CD14-positive monocyte (primary cell): ENCODE data around the gene VNN1. TPM values are rescaled to one million over a fixed set of nuclear protein-coding genes. Genes with fewer than 3 reads are reported as not detected.

Source experiments
- DNase-seq, 3 donors: peaks; one replicate each; pipeline ENCODE4 v3.0.0-alpha.2; 2011 to 2022
- H2AFZ ChIP-seq: 2 replicates; pipeline ENCODE4 v1.6.0; 2012; ENCODE audit warnings: mild to moderate bottlenecking, low read depth, low read length, inconsistent platforms; ENCODE audit not compliant: insufficient read depth, poor library complexity, severe bottlenecking
- H3K27ac ChIP-seq, 2 donors: 1 replicate in 1 of 2; 2 replicates in 1 of 2; pipeline ENCODE4 v1.5.1; 2012 to 2013; ENCODE audit warnings: low read length in 2 of 2, control low read depth in 1 of 2, inconsistent platforms in 1 of 2, low read depth in 1 of 2, mild to moderate bottlenecking in 1 of 2
- H3K27me3 ChIP-seq, 2 donors: one replicate each; pipeline versions ENCODE4 v1.6.0 to v1.6.1; 2011 to 2013; ENCODE audit warnings: low read length in 2 of 2; ENCODE audit not compliant: control insufficient read depth in 2 of 2, insufficient read depth in 2 of 2
- H3K36me3 ChIP-seq, 2 donors: replicated peaks in 1 of 2; 1 replicate in 1 of 2; 2 replicates in 1 of 2; pipeline versions ENCODE4 v1.5.1 to v1.6.1; 2012 to 2013; ENCODE audit warnings: low read length in 2 of 2, control low read depth in 1 of 2, inconsistent platforms in 1 of 2, mild to moderate bottlenecking in 1 of 2; ENCODE audit not compliant: insufficient read depth in 2 of 2, control insufficient read depth in 1 of 2
- H3K4me1 ChIP-seq, 2 donors: 1 replicate in 1 of 2; 2 replicates in 1 of 2; pipeline versions ENCODE4 v1.5.1 to v1.6.1; 2012 to 2013; ENCODE audit warnings: low read length in 2 of 2, control low read depth in 1 of 2, inconsistent platforms in 1 of 2, mild to moderate bottlenecking in 1 of 2, moderate library complexity in 1 of 2; ENCODE audit not compliant: insufficient read depth in 2 of 2, control insufficient read depth in 1 of 2
- H3K4me2 ChIP-seq: replicated peaks from 2 replicates; pipeline ENCODE3; 2012; ENCODE audit warnings: low read length, moderate library complexity, mild to moderate bottlenecking; ENCODE audit not compliant: poor library complexity, severe bottlenecking; ENCODE audit errors: extremely low read depth
- H3K4me3 ChIP-seq, 3 experiments: fragments of 200-600 bp in 1 of 3; sonication (generic) in 1 of 3; replicated peaks in 1 of 3; 1 replicate in 2 of 3; 2 replicates in 1 of 3; pipeline ENCODE4 v1.5.1; 2011 to 2013; ENCODE audit warnings: low read length in 3 of 3, mild to moderate bottlenecking in 3 of 3, control low read depth in 2 of 3, low read depth in 2 of 3, inconsistent platforms in 1 of 3, moderate library complexity in 1 of 3
- H3K79me2 ChIP-seq: 2 replicates; pipeline ENCODE4 v1.6.0; 2012; ENCODE audit warnings: mild to moderate bottlenecking, control low read depth, inconsistent platforms, low read length, moderate library complexity; ENCODE audit not compliant: insufficient read depth
- H3K9ac ChIP-seq: 2 replicates; pipeline ENCODE4 v1.6.0; 2017; ENCODE audit warnings: low read length, mild to moderate bottlenecking; ENCODE audit not compliant: insufficient read depth, poor library complexity, severe bottlenecking
- H3K9me3 ChIP-seq, 2 donors: replicated peaks in 1 of 2; 1 replicate in 1 of 2; 2 replicates in 1 of 2; pipeline versions ENCODE4 v1.5.1 to v1.6.1; 2012 to 2013; ENCODE audit warnings: low read length in 2 of 2, control low read depth in 1 of 2; ENCODE audit not compliant: control insufficient read depth in 1 of 2, insufficient read depth in 1 of 2
- H4K20me1 ChIP-seq: 2 replicates; pipeline ENCODE4 v1.6.0; 2012; ENCODE audit warnings: mild to moderate bottlenecking, low read length, control low read depth, moderate library complexity; ENCODE audit not compliant: insufficient read depth
- H3K27ac Mint-ChIP-seq, 7 donors: one replicate each; pipeline ENCODE4 v1.8.0; 2020; ENCODE audit warnings: mild to moderate bottlenecking in 7 of 7, mixed read lengths in 7 of 7, moderate library complexity in 6 of 7, inconsistent platforms in 2 of 7
- H3K27me3 Mint-ChIP-seq, 3 donors: one replicate each; pipeline ENCODE4 v1.8.0; 2021 to 2022; ENCODE audit warnings: low read depth in 3 of 3, mild to moderate bottlenecking in 3 of 3, mixed read lengths in 3 of 3, moderate library complexity in 3 of 3, inconsistent platforms in 1 of 3
- H3K36me3 Mint-ChIP-seq, 2 donors: one replicate each; pipeline ENCODE4 v1.8.0; 2020; ENCODE audit warnings: mixed read lengths in 2 of 2, inconsistent platforms in 1 of 2, mild to moderate bottlenecking in 1 of 2
- H3K4me1 Mint-ChIP-seq: one replicate; pipeline ENCODE4 v1.8.0; 2020; ENCODE audit warnings: mild to moderate bottlenecking, mixed read lengths
- H3K4me3 Mint-ChIP-seq, 2 donors: one replicate each; pipeline ENCODE4 v1.8.0; 2020; ENCODE audit warnings: mild to moderate bottlenecking in 2 of 2, mixed read lengths in 2 of 2, moderate library complexity in 1 of 2
- H3K9me3 Mint-ChIP-seq, 7 donors: one replicate each; pipeline ENCODE4 v1.8.0; 2020 to 2022; ENCODE audit warnings: mixed read lengths in 7 of 7, mild to moderate bottlenecking in 6 of 7, moderate library complexity in 6 of 7, inconsistent platforms in 2 of 7
- WGBS: methylation state at CpG from one replicate; pipeline ENCODE4 v1.1.5; 2013; ENCODE audit warnings: missing lambda C conversion rate; ENCODE audit not compliant: insufficient coverage; 5-methylcytosine and 5-hydroxymethylcytosine counted together
- intact Hi-C, 2 donors: fragments of 100-400 bp; cut with micrococcal nuclease; formaldehyde crosslinking; loops; one replicate each; pipeline versions ENCODE4 v1.15.0 to v1.15.1; 2023
- polyA plus RNA-seq, 3 donors: library from polyadenylated mRNA; depleted of rRNA in 1 of 3; unstranded in 2 of 3; stranded (reverse) in 1 of 3; fragments of 300-500 nt in 2 of 3; fragments of >200 nt in 1 of 3; fragmentation: Illumina TruSeq in 2 of 3; gene quantifications; 1 replicate in 2 of 3; 2 replicates in 1 of 3; pipeline ENCODE4 v1.2.3, GENCODE V29; 2012 to 2021
- TF ChIP-seq, protein P1 (sequence below): fragments of 200-600 bp; IDR thresholded peaks from one replicate; pipeline ENCODE4 v1.8.0; 2022; ENCODE audit warnings: antibody characterized with exemption, mild to moderate bottlenecking

Gene VNN1
- polyA plus RNA-seq, 3 donors: 7.9 to 61.2 (median 47.9) TPM

DNA sequence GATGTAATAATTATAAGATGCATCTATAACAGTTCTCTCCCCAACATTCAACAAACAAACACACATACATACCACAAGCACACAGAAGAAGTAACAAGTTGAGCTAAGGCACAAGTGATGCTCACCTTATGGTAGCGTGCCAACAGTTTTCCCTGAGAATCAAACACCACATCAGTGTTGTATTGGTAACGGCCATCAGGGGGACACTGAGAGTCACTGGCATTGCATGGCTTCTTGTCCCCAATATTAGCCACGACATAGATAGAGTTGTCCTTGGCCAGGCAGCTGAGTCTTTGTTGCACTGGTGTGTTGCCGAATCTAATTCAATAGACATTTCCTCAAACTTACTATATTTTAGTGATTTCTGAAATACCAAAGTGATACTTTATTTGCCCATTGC is 14.8 kb upstream of the VNN1 start:
- Mint-ChIP-seq H3K9me3 (peaks cover 0 to 3% (median 0%) of the 10 kb centered on the region in 7 donors), H3K27ac (peak overlapping the region in 1 of 7 donors; percentile 30), H3K4me1 (peaks cover 23% of the 10 kb centered on the region), H3K4me3 (no peak overlapping the region), H3K27me3 (peaks cover 2% of the 10 kb centered on the region in 3 donors), H3K36me3 (peaks cover 56 to 57% of the 10 kb centered on the region in 2 donors)
- TF ChIP-seq, protein P1, sequence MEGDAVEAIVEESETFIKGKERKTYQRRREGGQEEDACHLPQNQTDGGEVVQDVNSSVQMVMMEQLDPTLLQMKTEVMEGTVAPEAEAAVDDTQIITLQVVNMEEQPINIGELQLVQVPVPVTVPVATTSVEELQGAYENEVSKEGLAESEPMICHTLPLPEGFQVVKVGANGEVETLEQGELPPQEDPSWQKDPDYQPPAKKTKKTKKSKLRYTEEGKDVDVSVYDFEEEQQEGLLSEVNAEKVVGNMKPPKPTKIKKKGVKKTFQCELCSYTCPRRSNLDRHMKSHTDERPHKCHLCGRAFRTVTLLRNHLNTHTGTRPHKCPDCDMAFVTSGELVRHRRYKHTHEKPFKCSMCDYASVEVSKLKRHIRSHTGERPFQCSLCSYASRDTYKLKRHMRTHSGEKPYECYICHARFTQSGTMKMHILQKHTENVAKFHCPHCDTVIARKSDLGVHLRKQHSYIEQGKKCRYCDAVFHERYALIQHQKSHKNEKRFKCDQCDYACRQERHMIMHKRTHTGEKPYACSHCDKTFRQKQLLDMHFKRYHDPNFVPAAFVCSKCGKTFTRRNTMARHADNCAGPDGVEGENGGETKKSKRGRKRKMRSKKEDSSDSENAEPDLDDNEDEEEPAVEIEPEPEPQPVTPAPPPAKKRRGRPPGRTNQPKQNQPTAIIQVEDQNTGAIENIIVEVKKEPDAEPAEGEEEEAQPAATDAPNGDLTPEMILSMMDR: no peak
- H3K4me1 ChIP-seq: peaks cover 17 to 34% of the 10 kb centered on the region in 2 donors
- H3K27ac ChIP-seq: no peak overlapping the region
- H3K36me3 ChIP-seq: peaks cover 8 to 55% of the 10 kb centered on the region in 2 donors
- no peak overlapping the region for H3K4me2 ChIP-seq
- no peak overlapping the region for H2AFZ ChIP-seq
- no peaks in the 10 kb centered on the region for H3K9me3 ChIP-seq
- H3K4me3 ChIP-seq: no peak overlapping the region
- no peak overlapping the region for H3K9ac ChIP-seq
- intact Hi-C loops: no loop called here
- peaks cover 14% of the 10 kb centered on the region for H3K79me2 ChIP-seq
- no peaks in the 10 kb centered on the region for H3K27me3 ChIP-seq
- H4K20me1 ChIP-seq: no peaks in the 10 kb centered on the region
- DNase-seq: peak in 1 of 3 donors; percentile 29
- 90% methylated on average over 2 of the region's 4 CpGs for WGBS

DNA sequence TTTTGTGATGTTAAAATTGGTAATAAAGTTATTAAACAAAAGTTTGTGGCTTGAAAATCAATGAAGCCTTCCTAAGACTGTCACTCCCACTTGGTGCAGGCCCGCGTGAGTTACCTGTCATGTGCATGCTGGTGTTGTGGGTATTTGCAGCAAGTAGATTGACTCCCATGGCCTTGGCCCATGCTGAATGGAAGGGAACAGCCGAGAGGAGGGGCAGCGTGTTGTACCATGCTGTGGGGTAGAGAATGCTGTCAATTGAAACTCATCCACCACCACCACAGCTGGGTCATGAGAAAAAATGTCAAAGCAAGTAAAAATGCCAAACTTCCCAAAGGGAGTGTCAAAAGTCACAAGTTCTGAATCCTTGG is 12.7 kb upstream of the VNN1 start:
- Histone ChIP-seq H3K4me2 (no peak overlapping the region), H3K9ac (no peak overlapping the region), H3K27ac (no peak overlapping the region), H3K4me1 (peaks cover 6 to 14% of the 10 kb centered on the region in 2 donors), H3K4me3 (no peak overlapping the region), H3K9me3 (no peaks in the 10 kb centered on the region), H2AFZ (no peak overlapping the region), H3K36me3 (peaks cover 19 to 73% of the 10 kb centered on the region in 2 donors), H4K20me1 (no peaks in the 10 kb centered on the region), H3K27me3 (no peaks in the 10 kb centered on the region), H3K79me2 (no peaks in the 10 kb centered on the region)
- TF ChIP-seq, protein P1: no peak
- no CpG with 5 or more reads among the region's 4 CpGs for WGBS
- H3K27me3 Mint-ChIP-seq: peaks cover 2% of the 10 kb centered on the region in 3 donors
- no peak overlapping the region for H3K4me3 Mint-ChIP-seq
- H3K4me1 Mint-ChIP-seq: peaks cover 8% of the 10 kb centered on the region
- no peak for DNase-seq
- H3K9me3 Mint-ChIP-seq: no peaks in the 10 kb centered on the region
- intact Hi-C loops: no loop called here
- H3K36me3 Mint-ChIP-seq: peaks cover 69 to 72% of the 10 kb centered on the region in 2 donors
- no peak overlapping the region for H3K27ac Mint-ChIP-seq
